HEK293 (cell line): ENCODE results near the gene HES3.
A peak's percentile ranks its signal among the peaks of the same experiment; 100 is the strongest.

Experiments
- CTCF ChIA-PET: fragments of 350-600 bp; formaldehyde crosslinking; extraction: SDS; loops from one replicate; lab custom pipeline; 2021; ENCODE audit warnings: antibody characterized with exemption; lab: Yijun Ruan, JAX
- POLR2A ChIA-PET: fragments of 300-600 bp; formaldehyde crosslinking; extraction: SDS; loops from one replicate; lab custom pipeline; 2020; ENCODE audit warnings: antibody characterized with exemption, inconsistent platforms; lab: Yijun Ruan, JAX
- H3K27ac ChIP-seq: fragments of 200-500 bp; sonication (Bioruptor generic); 2 replicates; pipeline ENCODE4 v1.5.1; 2014; ENCODE audit warnings: low read depth, low read length, control low read depth, inconsistent platforms; ENCODE audit errors: extremely low read depth
- H3K36me3 ChIP-seq, 2 experiments: fragments of 200-500 bp in 1 of 2; sonication (Bioruptor generic) in 1 of 2; 1 replicate in 1 of 2; 2 replicates in 1 of 2; pipeline ENCODE4 v1.5.1; 2014 to 2017; ENCODE audit warnings: inconsistent platforms in 2 of 2, low read length in 2 of 2; ENCODE audit not compliant: control insufficient read depth in 2 of 2, insufficient read depth in 1 of 2
- H3K4me1 ChIP-seq: fragments of 200-500 bp; sonication (Bioruptor generic); 2 replicates; pipeline ENCODE4 v1.5.1; 2014; ENCODE audit warnings: mild to moderate bottlenecking, low read length, inconsistent platforms; ENCODE audit not compliant: control insufficient read depth, insufficient read depth
- H3K4me3 ChIP-seq: 2 replicates; pipeline ENCODE4 v1.5.1; 2011; ENCODE audit warnings: low read depth, mild to moderate bottlenecking, control low read depth, low read length, moderate library complexity
- H3K9me3 ChIP-seq: fragments of 200-500 bp; sonication (Bioruptor generic); 2 replicates; pipeline ENCODE4 v1.5.1; 2014; ENCODE audit warnings: low read depth, low read length, inconsistent platforms; ENCODE audit not compliant: control insufficient read depth, insufficient read depth
- REPIN1 ChIP-seq: fragments of 450-650 bp; formaldehyde crosslinking; IDR thresholded peaks from 2 replicates; pipeline ENCODE4 v1.5.1; 2017; ENCODE audit warnings: missing biosample characterization, missing genetic modification characterization, low read depth
- WT1 ChIP-seq: fragments of 450-650 bp; formaldehyde crosslinking; IDR thresholded peaks from 2 replicates; pipeline ENCODE4 v1.5.1; 2016; ENCODE audit warnings: missing biosample characterization, missing genetic modification characterization
- YY1 ChIP-seq: fragments of 450-650 bp; formaldehyde crosslinking; IDR thresholded peaks from 2 replicates; pipeline ENCODE4 v1.5.1; 2018; ENCODE audit warnings: missing biosample characterization, missing genetic modification characterization
- ZBTB17 ChIP-seq: fragments of 450-650 bp; formaldehyde crosslinking; IDR thresholded peaks from 2 replicates; pipeline ENCODE4 v1.5.1; 2016; ENCODE audit warnings: missing biosample characterization, missing genetic modification characterization
- ZBTB20 ChIP-seq: fragments of 450-650 bp; formaldehyde crosslinking; IDR thresholded peaks from 2 replicates; pipeline ENCODE4 v1.5.1; 2016; ENCODE audit warnings: missing biosample characterization, missing genetic modification characterization
- ZBTB48 ChIP-seq: fragments of 450-650 bp; formaldehyde crosslinking; IDR thresholded peaks from 2 replicates; pipeline ENCODE4 v1.5.1; 2016; ENCODE audit warnings: missing biosample characterization, missing genetic modification characterization
- ZBTB7A ChIP-seq: fragments of 450-650 bp; formaldehyde crosslinking; IDR thresholded peaks from 2 replicates; pipeline ENCODE4 v1.5.1; 2016; ENCODE audit warnings: low read depth, missing biosample characterization, missing genetic modification characterization
- ZNF132 ChIP-seq: fragments of 450-650 bp; formaldehyde crosslinking; IDR thresholded peaks from 2 replicates; pipeline ENCODE4 v1.5.1; 2017; ENCODE audit warnings: missing biosample characterization, missing genetic modification characterization, borderline replicate concordance
- ZNF140 ChIP-seq: fragments of 450-650 bp; formaldehyde crosslinking; IDR thresholded peaks from 2 replicates; pipeline ENCODE4 v1.5.1; 2016; ENCODE audit warnings: missing biosample characterization, missing genetic modification characterization
- ZNF146 ChIP-seq: fragments of 450-650 bp; formaldehyde crosslinking; IDR thresholded peaks from 2 replicates; pipeline ENCODE4 v1.5.1; 2016; ENCODE audit warnings: missing biosample characterization, missing genetic modification characterization
- ZNF19 ChIP-seq: fragments of 450-650 bp; formaldehyde crosslinking; IDR thresholded peaks from 2 replicates; pipeline ENCODE4; 2016; ENCODE audit warnings: missing biosample characterization, missing genetic modification characterization, low read depth
- ZNF214 ChIP-seq: fragments of 450-650 bp; formaldehyde crosslinking; IDR thresholded peaks from 2 replicates; pipeline ENCODE4 v1.5.1; 2017; ENCODE audit warnings: missing biosample characterization, mild to moderate bottlenecking, missing genetic modification characterization, borderline replicate concordance
- ZNF335 ChIP-seq: fragments of 450-650 bp; formaldehyde crosslinking; conservative IDR thresholded peaks from 2 replicates; pipeline ENCODE4 v1.5.1; 2016; ENCODE audit warnings: missing biosample characterization, missing genetic modification characterization
- ZNF571 ChIP-seq: fragments of 450-650 bp; formaldehyde crosslinking; IDR thresholded peaks from 2 replicates; pipeline ENCODE4 v1.5.0; 2017; ENCODE audit warnings: missing biosample characterization, missing genetic modification characterization
- ZNF610 ChIP-seq: fragments of 450-650 bp; formaldehyde crosslinking; IDR thresholded peaks from 2 replicates; pipeline ENCODE4 v1.5.1; 2016; ENCODE audit warnings: missing biosample characterization, missing genetic modification characterization, borderline replicate concordance
- ZNF654 ChIP-seq: fragments of 450-650 bp; formaldehyde crosslinking; IDR thresholded peaks from 2 replicates; pipeline ENCODE4 v1.5.1; 2016; ENCODE audit warnings: low read depth, missing biosample characterization, missing genetic modification characterization
- ZNF658 ChIP-seq: fragments of 450-650 bp; formaldehyde crosslinking; IDR thresholded peaks from 2 replicates; pipeline ENCODE4; 2016; ENCODE audit warnings: missing biosample characterization, missing genetic modification characterization
- ZNF791 ChIP-seq: fragments of 450-650 bp; formaldehyde crosslinking; IDR thresholded peaks from 2 replicates; pipeline ENCODE4 v1.5.1; 2016; ENCODE audit warnings: missing biosample characterization, missing genetic modification characterization
- ZSCAN16 ChIP-seq: fragments of 450-650 bp; formaldehyde crosslinking; IDR thresholded peaks from 2 replicates; pipeline ENCODE4 v1.5.1; 2016; ENCODE audit warnings: missing biosample characterization, missing genetic modification characterization
- ZSCAN30 ChIP-seq: fragments of 450-650 bp; IDR thresholded peaks from 2 replicates; pipeline ENCODE4 v1.5.1; 2018; ENCODE audit warnings: missing biosample characterization, mild to moderate bottlenecking, missing genetic modification characterization, moderate library complexity
- TF ChIP-seq, protein P1 (sequence below): fragments of 450-650 bp; formaldehyde crosslinking; IDR thresholded peaks from 2 replicates; pipeline ENCODE4 v1.5.1; 2016; ENCODE audit warnings: missing biosample characterization, missing genetic modification characterization, low read depth
- TF ChIP-seq, protein P2 (sequence below): IDR thresholded peaks from 2 replicates; pipeline ENCODE4 v1.6.1; 2011; ENCODE audit warnings: mild to moderate bottlenecking, low read depth, low read length, borderline replicate concordance
- TF ChIP-seq, protein P3 (sequence below): fragments of 450-650 bp; formaldehyde crosslinking; IDR thresholded peaks from 2 replicates; pipeline ENCODE4 v1.5.1; 2016; ENCODE audit warnings: missing biosample characterization, missing genetic modification characterization, borderline replicate concordance
- TF ChIP-seq, protein P4 (sequence below): fragments of 450-650 bp; formaldehyde crosslinking; IDR thresholded peaks from 2 replicates; pipeline ENCODE4 v1.5.1; 2017; ENCODE audit warnings: missing biosample characterization, missing genetic modification characterization
- TF ChIP-seq, protein P5 (sequence below): fragments of 450-650 bp; formaldehyde crosslinking; conservative IDR thresholded peaks from 2 replicates; pipeline ENCODE4 v1.5.1; 2016; ENCODE audit warnings: low read depth, missing biosample characterization, missing genetic modification characterization

Gene HES3

DNA sequence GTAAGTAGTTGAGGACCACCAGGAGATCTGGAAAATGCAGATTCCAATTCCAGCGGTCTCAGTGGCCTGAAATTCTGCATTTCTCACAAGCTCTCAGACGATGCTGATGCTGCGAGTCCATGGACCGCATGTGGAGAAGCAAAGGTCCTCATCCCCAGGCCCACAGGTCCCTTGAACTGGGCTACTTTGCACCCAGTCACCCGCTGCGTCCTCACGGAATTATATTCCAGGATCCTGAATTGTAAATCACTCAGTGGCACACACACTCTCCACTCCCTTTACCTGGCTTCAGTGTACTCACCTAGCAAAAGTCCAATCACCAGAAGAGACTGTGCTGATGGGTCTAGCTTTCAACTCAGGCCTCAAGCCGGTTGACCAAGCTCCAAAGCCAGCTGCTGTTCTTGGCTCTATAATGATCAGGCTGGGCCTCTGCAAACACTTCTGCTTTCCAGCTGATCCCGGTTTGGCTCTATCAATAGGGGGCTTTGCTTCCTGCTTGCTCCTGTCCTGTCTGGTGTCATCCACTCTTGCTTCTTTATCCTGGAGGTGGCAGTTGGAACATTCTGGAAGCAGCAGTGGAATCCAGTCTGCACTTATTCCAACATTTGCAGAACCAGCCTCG, 43.7 kb upstream of the HES3 start:
- POLR2A ChIA-PET = interaction anchor here (1.0 to 2.1 kb wide), 2 partner anchors 17 to 36 kb away, joined by 3 to 7 read pairs; partner anchors contain the start of gene ICMT
- Histone ChIP-seq H3K36me3 (peaks cover 19 to 30% of the 10 kb centered on the region in 2 experiments; a peak in 2 of 3 replicates), H3K4me3 (peak overlapping the region; percentile 33), H3K9me3 (no peaks in the 10 kb centered on the region), H3K27ac (peak overlapping the region; percentile 76), H3K4me1 (peaks cover 4% of the 10 kb centered on the region; the same call in 1 of the 2 replicates)
- CTCF ChIA-PET = interaction anchor here (0.6 to 2.9 kb wide), 4 partner anchors 16 to 38 kb away, joined by 3 to 12 read pairs (median 3); no protein-coding TSS in a partner anchor
- TF ChIP-seq ZBTB17 (tag by site-specific recombination) (no peak), ZNF140 (tag by site-specific recombination) (no peak), ZNF610 (tag by site-specific recombination) (no peak), ZNF132 (no peak), ZNF19 (tag by site-specific recombination) (no peak), ZSCAN16 (tag by site-specific recombination) (no peak), ZNF791 (no peak), ZNF571 (no peak), ZNF146 (0 out of 2 replicates have a peak, but pooled peaks have one; percentile 2), REPIN1 (tag by site-specific recombination) (no peak), ZNF214 (tag by site-specific recombination) (no peak), ZBTB20 (tag by site-specific recombination) (peak; percentile 65), ZBTB7A (tag by site-specific recombination) (no peak), ZNF335 (peak; percentile 70), ZSCAN30 (tag by site-specific recombination) (no peak), YY1 (tag by site-specific recombination) (no peak), ZNF658 (tag by site-specific recombination) (no peak), WT1 (no peak), ZBTB48 (peak; percentile 1; the same call in 1 of the 2 replicates), ZNF654 (tag by site-specific recombination) (no peak)
- TF ChIP-seq, protein P1, sequence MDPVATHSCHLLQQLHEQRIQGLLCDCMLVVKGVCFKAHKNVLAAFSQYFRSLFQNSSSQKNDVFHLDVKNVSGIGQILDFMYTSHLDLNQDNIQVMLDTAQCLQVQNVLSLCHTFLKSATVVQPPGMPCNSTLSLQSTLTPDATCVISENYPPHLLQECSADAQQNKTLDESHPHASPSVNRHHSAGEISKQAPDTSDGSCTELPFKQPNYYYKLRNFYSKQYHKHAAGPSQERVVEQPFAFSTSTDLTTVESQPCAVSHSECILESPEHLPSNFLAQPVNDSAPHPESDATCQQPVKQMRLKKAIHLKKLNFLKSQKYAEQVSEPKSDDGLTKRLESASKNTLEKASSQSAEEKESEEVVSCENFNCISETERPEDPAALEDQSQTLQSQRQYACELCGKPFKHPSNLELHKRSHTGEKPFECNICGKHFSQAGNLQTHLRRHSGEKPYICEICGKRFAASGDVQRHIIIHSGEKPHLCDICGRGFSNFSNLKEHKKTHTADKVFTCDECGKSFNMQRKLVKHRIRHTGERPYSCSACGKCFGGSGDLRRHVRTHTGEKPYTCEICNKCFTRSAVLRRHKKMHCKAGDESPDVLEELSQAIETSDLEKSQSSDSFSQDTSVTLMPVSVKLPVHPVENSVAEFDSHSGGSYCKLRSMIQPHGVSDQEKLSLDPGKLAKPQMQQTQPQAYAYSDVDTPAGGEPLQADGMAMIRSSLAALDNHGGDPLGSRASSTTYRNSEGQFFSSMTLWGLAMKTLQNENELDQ (tag by site-specific recombination) = no peak
- TF ChIP-seq, protein P2, sequence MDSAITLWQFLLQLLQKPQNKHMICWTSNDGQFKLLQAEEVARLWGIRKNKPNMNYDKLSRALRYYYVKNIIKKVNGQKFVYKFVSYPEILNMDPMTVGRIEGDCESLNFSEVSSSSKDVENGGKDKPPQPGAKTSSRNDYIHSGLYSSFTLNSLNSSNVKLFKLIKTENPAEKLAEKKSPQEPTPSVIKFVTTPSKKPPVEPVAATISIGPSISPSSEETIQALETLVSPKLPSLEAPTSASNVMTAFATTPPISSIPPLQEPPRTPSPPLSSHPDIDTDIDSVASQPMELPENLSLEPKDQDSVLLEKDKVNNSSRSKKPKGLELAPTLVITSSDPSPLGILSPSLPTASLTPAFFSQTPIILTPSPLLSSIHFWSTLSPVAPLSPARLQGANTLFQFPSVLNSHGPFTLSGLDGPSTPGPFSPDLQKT = no peak
- TF ChIP-seq, protein P3, sequence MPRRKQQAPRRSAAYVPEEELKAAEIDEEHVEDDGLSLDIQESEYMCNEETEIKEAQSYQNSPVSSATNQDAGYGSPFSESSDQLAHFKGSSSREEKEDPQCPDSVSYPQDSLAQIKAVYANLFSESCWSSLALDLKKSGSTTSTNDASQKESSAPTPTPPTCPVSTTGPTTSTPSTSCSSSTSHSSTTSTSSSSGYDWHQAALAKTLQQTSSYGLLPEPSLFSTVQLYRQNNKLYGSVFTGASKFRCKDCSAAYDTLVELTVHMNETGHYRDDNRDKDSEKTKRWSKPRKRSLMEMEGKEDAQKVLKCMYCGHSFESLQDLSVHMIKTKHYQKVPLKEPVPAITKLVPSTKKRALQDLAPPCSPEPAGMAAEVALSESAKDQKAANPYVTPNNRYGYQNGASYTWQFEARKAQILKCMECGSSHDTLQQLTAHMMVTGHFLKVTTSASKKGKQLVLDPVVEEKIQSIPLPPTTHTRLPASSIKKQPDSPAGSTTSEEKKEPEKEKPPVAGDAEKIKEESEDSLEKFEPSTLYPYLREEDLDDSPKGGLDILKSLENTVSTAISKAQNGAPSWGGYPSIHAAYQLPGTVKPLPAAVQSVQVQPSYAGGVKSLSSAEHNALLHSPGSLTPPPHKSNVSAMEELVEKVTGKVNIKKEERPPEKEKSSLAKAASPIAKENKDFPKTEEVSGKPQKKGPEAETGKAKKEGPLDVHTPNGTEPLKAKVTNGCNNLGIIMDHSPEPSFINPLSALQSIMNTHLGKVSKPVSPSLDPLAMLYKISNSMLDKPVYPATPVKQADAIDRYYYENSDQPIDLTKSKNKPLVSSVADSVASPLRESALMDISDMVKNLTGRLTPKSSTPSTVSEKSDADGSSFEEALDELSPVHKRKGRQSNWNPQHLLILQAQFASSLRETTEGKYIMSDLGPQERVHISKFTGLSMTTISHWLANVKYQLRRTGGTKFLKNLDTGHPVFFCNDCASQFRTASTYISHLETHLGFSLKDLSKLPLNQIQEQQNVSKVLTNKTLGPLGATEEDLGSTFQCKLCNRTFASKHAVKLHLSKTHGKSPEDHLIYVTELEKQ (tag by site-specific recombination) = no peak
- TF ChIP-seq, protein P4, sequence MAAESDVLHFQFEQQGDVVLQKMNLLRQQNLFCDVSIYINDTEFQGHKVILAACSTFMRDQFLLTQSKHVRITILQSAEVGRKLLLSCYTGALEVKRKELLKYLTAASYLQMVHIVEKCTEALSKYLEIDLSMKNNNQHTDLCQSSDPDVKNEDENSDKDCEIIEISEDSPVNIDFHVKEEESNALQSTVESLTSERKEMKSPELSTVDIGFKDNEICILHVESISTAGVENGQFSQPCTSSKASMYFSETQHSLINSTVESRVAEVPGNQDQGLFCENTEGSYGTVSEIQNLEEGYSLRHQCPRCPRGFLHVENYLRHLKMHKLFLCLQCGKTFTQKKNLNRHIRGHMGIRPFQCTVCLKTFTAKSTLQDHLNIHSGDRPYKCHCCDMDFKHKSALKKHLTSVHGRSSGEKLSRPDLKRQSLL = peak; percentile 78
- TF ChIP-seq, protein P5, sequence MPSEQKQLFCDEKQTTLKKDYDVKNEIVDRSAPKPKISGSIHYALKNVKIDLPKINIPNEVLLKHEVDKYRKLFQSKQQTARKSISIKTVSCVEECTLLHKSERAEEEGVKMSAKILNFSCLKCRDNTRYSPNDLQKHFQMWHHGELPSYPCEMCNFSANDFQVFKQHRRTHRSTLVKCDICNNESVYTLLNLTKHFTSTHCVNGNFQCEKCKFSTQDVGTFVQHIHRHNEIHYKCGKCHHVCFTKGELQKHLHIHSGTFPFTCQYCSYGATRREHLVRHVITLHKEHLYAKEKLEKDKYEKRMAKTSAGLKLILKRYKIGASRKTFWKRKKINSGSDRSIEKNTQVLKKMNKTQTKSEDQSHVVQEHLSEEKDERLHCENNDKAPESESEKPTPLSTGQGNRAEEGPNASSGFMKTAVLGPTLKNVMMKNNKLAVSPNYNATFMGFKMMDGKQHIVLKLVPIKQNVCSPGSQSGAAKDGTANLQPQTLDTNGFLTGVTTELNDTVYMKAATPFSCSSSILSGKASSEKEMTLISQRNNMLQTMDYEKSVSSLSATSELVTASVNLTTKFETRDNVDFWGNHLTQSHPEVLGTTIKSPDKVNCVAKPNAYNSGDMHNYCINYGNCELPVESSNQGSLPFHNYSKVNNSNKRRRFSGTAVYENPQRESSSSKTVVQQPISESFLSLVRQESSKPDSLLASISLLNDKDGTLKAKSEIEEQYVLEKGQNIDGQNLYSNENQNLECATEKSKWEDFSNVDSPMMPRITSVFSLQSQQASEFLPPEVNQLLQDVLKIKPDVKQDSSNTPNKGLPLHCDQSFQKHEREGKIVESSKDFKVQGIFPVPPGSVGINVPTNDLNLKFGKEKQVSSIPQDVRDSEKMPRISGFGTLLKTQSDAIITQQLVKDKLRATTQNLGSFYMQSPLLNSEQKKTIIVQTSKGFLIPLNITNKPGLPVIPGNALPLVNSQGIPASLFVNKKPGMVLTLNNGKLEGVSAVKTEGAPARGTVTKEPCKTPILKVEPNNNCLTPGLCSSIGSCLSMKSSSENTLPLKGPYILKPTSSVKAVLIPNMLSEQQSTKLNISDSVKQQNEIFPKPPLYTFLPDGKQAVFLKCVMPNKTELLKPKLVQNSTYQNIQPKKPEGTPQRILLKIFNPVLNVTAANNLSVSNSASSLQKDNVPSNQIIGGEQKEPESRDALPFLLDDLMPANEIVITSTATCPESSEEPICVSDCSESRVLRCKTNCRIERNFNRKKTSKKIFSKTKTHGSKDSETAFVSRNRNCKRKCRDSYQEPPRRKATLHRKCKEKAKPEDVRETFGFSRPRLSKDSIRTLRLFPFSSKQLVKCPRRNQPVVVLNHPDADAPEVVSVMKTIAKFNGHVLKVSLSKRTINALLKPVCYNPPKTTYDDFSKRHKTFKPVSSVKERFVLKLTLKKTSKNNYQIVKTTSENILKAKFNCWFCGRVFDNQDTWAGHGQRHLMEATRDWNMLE (tag by site-specific recombination) = no peak
